NCI-H2029 treated with DMSO at 0.1 percent for 48 hours (cell line): ENCODE measurements around the gene TAX1BP3.

Experiments
- DNase-seq: peaks from one replicate; lab custom pipeline; 2025; lab: John Stamatoyannopoulos, UW

The TAX1BP3 gene

GRCh38 chr17:3688027-3688553 is 19.7 kb upstream of the TAX1BP3 start:
- DNase-seq = no peak

DNA sequence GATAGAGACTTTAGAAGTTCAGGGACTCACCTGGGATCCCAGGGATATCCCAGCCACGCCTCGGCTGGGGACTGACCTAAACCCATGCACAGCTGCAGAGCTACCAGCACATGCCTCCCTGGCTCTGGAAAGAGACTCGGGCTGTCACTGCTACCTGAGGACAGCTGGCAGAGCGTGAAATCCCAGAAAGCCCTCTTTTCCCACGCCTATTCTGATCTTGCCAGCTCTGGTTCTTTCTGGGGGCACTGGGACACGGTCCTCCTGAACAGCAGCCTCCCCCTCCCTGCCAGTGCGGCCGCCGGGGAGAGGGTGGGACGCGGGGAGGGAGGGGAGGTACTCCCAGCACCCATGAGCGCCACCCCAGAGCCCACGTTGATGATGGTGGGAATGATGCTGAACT is 16.8 kb upstream of the TAX1BP3 start:
- no peak for DNase-seq

GRCh38 chr17:3683054-3683511 is 14.7 kb upstream of the TAX1BP3 start:
- DNase-seq = no peak

GRCh38 chr17:3682033-3682432 is 13.7 kb upstream of the TAX1BP3 start:
- DNase-seq = no peak

DNA sequence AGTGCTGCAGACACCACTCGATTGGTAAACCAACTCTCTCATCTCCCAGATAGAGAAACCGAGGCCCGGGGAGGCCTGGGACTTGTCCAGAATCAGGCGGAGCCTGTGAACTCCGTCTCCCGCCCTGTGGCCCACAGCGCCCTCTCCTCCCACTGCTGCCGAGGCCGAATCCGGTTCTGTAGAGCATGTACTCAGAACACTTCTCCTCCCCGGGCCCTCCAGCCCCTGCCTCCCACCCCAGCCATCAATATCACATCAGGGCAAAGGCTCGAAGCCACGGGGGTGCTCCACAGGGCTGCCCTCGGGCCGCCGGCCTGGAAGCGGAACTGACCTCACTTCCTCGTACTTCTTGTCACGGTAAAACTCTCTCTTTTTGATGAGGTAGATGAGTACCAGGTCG is 13.2 kb upstream of the TAX1BP3 start:
- DNase-seq = no peak

DNA sequence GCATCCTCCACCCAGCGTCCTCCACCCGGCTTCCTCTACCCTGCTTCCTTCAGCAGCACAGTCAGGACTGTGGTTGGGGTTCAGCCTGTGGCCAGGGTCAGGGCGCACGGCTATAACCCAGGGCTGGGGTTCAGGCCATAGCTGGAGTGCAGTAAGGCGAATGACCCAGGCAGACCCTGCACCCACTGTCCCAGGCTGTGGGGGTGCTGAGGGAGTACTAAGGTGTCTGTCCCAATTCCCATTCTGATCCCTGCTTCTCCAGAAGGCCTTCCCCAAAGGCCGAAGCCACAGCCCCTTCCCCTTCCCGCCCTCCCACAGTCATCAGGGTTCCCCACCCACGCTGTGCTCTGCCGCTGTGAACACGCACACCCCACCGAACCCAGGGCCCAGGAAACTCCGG is 12.7 kb upstream of the TAX1BP3 start:
- no peak for DNase-seq

DNA sequence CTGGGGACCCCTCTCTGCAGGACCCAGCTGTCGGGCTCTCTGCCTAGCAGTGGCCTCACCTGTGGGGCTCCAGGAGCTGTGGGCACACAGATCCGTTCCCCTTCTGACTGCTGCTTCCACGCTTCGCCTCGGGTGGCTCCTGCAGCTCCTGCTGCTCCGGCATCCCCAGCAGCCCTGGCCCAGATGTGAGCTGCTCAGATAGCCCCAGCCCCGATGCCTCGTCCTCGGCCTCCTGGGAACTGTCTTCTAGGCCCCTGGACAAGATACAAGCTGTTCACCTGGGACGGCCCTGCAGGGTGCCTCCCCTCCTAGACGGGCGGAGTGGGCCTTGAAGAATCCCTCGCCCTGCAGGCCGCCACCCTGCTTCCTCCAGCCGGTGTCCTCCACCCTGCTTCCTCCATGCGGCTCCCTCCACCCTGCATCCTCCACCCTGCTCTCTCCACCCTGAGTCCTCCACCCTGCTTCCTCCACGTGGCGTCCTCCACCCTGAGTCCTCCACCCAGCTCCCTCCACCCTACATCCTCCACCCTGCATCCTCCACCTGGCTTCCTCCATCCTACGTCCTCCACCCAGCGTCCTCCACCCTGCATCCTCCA is 11.3 kb upstream of the TAX1BP3 start:
- DNase-seq = no peak

DNA sequence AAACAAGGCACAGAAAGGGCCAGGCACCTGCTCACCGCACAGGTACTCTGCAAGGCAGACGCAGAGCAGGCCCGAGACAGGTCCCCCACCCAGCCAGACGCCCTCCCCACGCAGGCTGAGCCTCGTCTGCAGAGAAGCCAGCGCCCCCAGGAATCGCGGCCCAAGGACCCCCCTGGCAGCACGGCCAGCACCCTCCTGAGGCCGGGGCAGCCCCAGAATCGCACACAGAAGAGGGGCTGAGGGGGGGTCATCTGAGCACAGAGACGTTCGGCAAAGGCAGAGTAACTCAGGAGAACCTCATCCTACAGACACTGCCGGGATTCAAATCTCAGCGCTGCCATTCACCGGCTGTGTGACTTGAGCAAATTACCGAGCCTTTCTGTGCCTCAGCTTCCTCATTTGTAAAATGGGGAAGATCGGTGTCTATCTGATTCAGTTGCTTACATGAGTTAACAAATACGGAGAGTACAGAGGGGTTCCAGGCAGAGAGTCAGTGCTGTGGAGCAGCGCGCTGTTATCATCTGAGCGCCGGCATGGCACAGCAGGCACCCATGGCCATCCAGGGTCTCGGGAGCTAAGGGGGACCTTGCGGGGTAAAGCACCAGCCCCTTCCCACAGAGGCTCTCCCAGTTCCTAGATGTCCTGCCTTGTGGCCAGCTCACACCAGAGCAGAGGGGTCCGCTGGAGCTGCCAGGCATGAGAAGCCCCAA is 10.6 kb upstream of the TAX1BP3 start:
- DNase-seq = no peak

GRCh38 chr17:3678095-3678820 is 9.9 kb upstream of the TAX1BP3 start:
- DNase-seq = no peak

- no peak for DNase-seq
Measured at GRCh38 chr17:3675886-3676285, 7.5 kb upstream of the TAX1BP3 start.

DNA sequence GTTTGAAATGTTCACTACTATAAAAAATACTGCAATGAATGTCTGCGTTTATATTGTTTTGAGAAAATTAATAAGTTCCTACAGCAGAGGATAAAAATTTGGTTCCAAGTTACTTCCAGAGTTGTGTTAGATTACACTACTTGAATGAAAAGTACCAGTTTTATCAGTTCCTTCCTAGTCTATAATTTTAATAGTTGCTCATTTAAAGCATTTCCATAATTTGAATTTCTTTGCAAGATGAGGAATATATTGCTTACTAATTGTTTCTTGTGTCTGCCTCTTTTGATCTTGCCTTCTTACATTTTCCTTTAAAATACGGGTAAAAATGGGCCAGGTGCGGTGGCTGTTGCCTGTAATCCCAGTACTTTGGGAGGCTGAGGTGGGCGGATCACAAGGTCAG is 4.2 kb upstream of the TAX1BP3 start:
- DNase-seq = no peak

DNA sequence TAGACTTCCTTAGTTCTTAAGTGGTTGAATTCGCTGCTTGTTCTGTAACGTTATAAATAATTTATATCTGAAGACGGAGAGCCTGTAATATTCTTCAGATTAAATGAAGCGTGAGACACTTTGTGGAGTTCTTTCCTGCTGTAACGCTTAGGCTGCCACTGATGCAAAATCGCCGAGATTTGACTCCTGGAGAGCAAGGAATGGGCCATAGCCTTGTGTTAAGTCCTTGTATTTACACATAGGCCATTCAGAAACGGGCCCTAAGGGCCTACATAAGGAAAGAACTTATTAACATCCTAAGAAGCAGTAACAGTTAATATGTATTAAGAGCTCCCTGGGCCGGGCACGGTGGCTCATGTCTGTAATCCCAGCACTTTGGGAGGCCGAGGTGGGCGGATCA is 1.2 kb upstream of the TAX1BP3 start:
- no peak for DNase-seq

- no peak for DNase-seq
Measured at GRCh38 chr17:3669085-3669347, 638 bp upstream of the TAX1BP3 start.

DNA sequence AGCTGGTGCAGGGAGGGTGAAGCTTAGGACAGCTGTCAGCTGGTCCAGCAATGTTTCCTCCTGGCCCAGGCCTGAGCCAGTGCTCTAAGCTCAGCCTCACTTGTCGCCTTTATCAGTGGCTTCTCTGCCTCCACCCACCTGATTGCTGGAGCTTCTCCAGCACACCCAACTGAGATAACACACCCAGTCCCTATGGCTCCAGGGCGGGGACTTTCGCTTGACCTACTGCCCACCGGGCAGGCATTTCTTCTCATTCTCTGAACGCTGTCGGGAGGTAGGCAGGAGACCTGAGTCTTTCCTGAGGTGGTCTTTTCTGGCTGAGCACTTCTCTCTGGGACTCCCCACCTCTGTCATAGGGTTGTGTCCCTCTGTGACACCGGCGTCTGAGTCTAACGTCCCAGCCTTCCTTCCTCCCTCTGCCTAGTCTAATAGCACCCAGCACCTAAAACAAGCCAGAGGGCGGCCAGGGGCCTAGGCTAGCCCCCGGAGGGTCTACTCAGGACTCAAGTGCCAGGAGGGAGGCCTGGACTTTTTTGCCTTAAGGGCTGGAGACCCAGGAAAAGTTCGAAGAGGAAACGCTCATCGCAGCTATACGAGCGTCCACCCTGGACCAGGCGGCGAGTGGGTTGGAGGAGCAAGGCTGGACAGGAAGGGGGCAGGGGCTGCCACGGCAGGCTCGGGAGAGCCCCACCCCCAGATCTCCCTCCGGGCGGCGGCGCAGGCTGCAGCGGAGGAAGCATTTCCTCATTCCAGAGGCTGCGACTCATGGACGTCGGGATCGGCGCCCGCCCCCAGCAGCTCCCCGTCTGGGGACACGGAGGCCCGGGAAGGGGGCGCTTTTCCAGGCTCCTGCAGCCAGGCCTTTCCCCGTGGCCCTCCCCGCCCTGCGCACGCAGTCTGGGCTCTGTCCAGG is 756 bp downstream of the TAX1BP3 start:
- DNase-seq = no peak

GRCh38 chr17:3666516-3666915 is 1.9 kb downstream of the TAX1BP3 start:
- DNase-seq = no peak

DNA sequence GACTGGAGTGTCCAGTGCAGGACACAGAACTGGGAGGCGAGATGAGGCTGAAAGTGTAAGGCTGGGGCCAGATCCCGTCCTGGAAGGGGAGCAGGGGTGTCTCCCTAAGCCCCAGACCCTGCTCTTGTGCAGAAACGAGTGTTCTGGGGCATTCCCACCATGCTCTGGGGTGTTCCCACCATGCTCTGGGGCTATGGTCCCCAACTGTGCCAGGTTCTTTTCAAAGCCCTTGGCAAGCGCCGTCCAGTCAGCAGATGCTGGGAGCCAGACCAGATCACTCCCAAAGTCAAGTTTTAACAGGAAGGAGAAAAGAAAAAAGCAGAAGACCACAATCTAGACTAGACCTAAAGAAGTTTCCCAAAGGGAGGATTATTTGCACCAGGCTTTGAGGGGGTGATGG is 2.5 kb downstream of the TAX1BP3 start:
- DNase-seq = no peak

- DNase-seq = no peak
Measured at GRCh38 chr17:3663102-3664011, 5.0 kb downstream of the TAX1BP3 start.

- no peak for DNase-seq
Measured at GRCh38 chr17:3660311-3660891, 8.0 kb downstream of the TAX1BP3 start.

GRCh38 chr17:3659541-3660111 is 8.8 kb downstream of the TAX1BP3 start:
- no peak for DNase-seq

GRCh38 chr17:3658784-3659449 is 9.5 kb downstream of the TAX1BP3 start:
- DNase-seq = no peak
